GM12874 (cell line): ENCODE results near the gene RRP9.

Source experiments
- CTCF ChIP-seq: IDR thresholded peaks from 2 replicates; pipeline ENCODE4 v1.5.1; 2011; ENCODE audit warnings: low read depth, mild to moderate bottlenecking, control low read depth, low read length, moderate library complexity; ENCODE audit not compliant: insufficient read depth

RRP9 gene

GRCh38 chr3:51975852-51976549 is 34.3 kb upstream of the RRP9 start:
- 0 out of 2 replicates have a peak, but pooled peaks have one; percentile 9 for TF ChIP-seq CTCF

- no peak for TF ChIP-seq CTCF
Observed at GRCh38 chr3:51974963-51975851, 33.5 kb upstream of the RRP9 start, which contains the start of gene ABHD14A. TSS of gene ABHD14A (plus strand) at chr3:51975064. CDS start at chr3:51975136, 72 bp downstream.

- no peak for TF ChIP-seq CTCF
Observed at GRCh38 chr3:51974277-51974962, 32.7 kb upstream of the RRP9 start.

- TF ChIP-seq CTCF = no peak
Observed at GRCh38 chr3:51971350-51971749, 29.6 kb upstream of the RRP9 start.

GRCh38 chr3:51970606-51971300 is 29.0 kb upstream of the RRP9 start:
- no peak for TF ChIP-seq CTCF

- TF ChIP-seq CTCF = no peak
Observed at GRCh38 chr3:51969841-51970240, 28.1 kb upstream of the RRP9 start.
